Measurements from ENCODE around the gene PPP1R12C. TPM values are rescaled to one million over a fixed set of nuclear protein-coding genes. Genes with fewer than 3 reads are reported as not detected.

Gene PPP1R12C
- total RNA-seq, 1 experiment from 2014 or later = 79.9 TPM

GRCh38 chr19:55081770-55082019 lies 35.7 kb downstream of the PPP1R12C start:
- H2BK5ac ChIP-seq (ENCODE audit: insufficient read length, low read length) = no peak overlapping the region
- peak overlapping the region; percentile 73 to 87 for H3K4me3 Mint-ChIP-seq
- H4K5ac ChIP-seq (ENCODE audit: insufficient read length, low read depth, low read length) = no peak overlapping the region
- DNase-seq = no peak
- no peak overlapping the region for H3K27ac ChIP-seq (ENCODE audit: insufficient read length, low read depth, low read length)
- no peak overlapping the region for H2BK12ac ChIP-seq (ENCODE audit: insufficient read length, low read depth, low read length)
- H3K27ac Mint-ChIP-seq = no peak overlapping the region
- H2BK20ac ChIP-seq (ENCODE audit: low read depth, low read length, poor library complexity, severe bottlenecking) = no peak overlapping the region
- H3K36me3 Mint-ChIP-seq (ENCODE audit: insufficient read depth in 1 of 3, low read depth in 3 of 3) = peaks cover 7 to 11% (median 10%) of the 10 kb centered on the region in 3 experiments
- H3K4me2 ChIP-seq (ENCODE audit: insufficient read depth, insufficient read length, low read length) = peak overlapping the region; percentile 73
- H4K8ac ChIP-seq (replicated peaks; ENCODE audit: insufficient read length, low read depth, low read length) = no peak overlapping the region
- no peak overlapping the region for H3K56ac ChIP-seq (ENCODE audit: insufficient read length, low read depth, low read length)
- H3K9ac ChIP-seq (ENCODE audit: extremely low read depth, insufficient read length, low read length) = peak overlapping the region; percentile 10
- H3K79me1 ChIP-seq (ENCODE audit: insufficient read depth, low read depth, low read length, poor library complexity, severe bottlenecking) = no peaks in the 10 kb centered on the region
- H2AFZ ChIP-seq (ENCODE audit: low read length) = no peak overlapping the region
- no peak overlapping the region for H2BK120ac ChIP-seq (ENCODE audit: low read depth, low read length, poor library complexity, severe bottlenecking)
- H3K18ac ChIP-seq (ENCODE audit: insufficient read length, low read depth, low read length) = peak overlapping the region; percentile 85
- no peaks in the 10 kb centered on the region for H4K20me1 ChIP-seq (ENCODE audit: control insufficient read depth, insufficient read depth, insufficient read length)
- H2BK15ac ChIP-seq (ENCODE audit: low read depth, low read length) = no peak overlapping the region
- H3K23ac ChIP-seq (ENCODE audit: insufficient read length, low read depth, low read length) = no peak overlapping the region
- no peak overlapping the region for H3T11ph ChIP-seq (ENCODE audit: low read length)
- no CpG with 5 or more reads among the region's 22 CpGs for WGBS (ENCODE audit: extremely low coverage, insufficient read length, low lambda C conversion rate)
- H3K9me3 Mint-ChIP-seq = peaks cover 0 to 3% of the 10 kb centered on the region in 2 experiments; a peak in 1 of 5 replicates
- H3K23me2 ChIP-seq (ENCODE audit: insufficient read length, low read depth, low read length, poor library complexity, severe bottlenecking) = peaks cover 27% of the 10 kb centered on the region
- H2AK5ac ChIP-seq (ENCODE audit: insufficient read length, low read length) = no peak overlapping the region
- H3K27me3 ChIP-seq (ENCODE audit: insufficient read depth, low read length) = no peaks in the 10 kb centered on the region; the same call in 1 of the 2 replicates
- no peaks in the 10 kb centered on the region for H3K9me3 ChIP-seq (ENCODE audit: control insufficient read depth, low read depth, low read length)
- H3K14ac ChIP-seq (ENCODE audit: insufficient read depth, low read length) = no peak overlapping the region
- no peak overlapping the region for H4K91ac ChIP-seq (ENCODE audit: insufficient read length, low read depth, low read length)
- no peaks in the 10 kb centered on the region for H3K79me2 ChIP-seq (ENCODE audit: insufficient read depth, low read length)
- TF ChIP-seq CTCF (conservative IDR thresholded peaks at IDR 0.05) = no peak
- H3K4ac ChIP-seq (ENCODE audit: low read depth, low read length) = no peak overlapping the region
- peaks cover 4% of the 10 kb centered on the region; the same call in 1 of the 2 replicates for H3K4me1 ChIP-seq (ENCODE audit: insufficient read depth, low read length)
- peaks cover 63% of the 10 kb centered on the region for H3K27me3 Mint-ChIP-seq (ENCODE audit: low read depth)
- peaks cover 18 to 46% of the 10 kb centered on the region in 2 experiments for H3K4me1 Mint-ChIP-seq

Measured in H9 (cell line).